ENCODE data around the gene MRPL11.
"Not testable (repeated sequence)": the region's sequence is repeated elsewhere in the genome, so short reads cannot be mapped to it uniquely, and the experiment has no call there.

MRPL11 gene

GRCh38 chr11:66447012-66447411 lies 8.4 kb upstream of the MRPL11 start:
- Histone ChIP-seq H3K27me3 (replicated peaks) (peaks cover 2% of the 10 kb centered on the region), H3K36me3 (replicated peaks) (no peaks in the 10 kb centered on the region), H3K4me3 (ENCODE audit: low read depth, low read length) (no peak overlapping the region), H3K27ac (no peak overlapping the region)
- TF ChIP-seq CTCF (IDR thresholded peaks at IDR 0.05; ENCODE audit: low read depth, low read length, missing control alignments), result no peak
- DNase-seq, result no peak
- in situ Hi-C loops (cut with HindIII; ENCODE audit: low pct_ligation_motif_present, low sequenced_read_pairs), result no loop called here

GRCh38 chr11:66443602-66444001 lies 5.0 kb upstream of the MRPL11 start:
- no peak for TF ChIP-seq CTCF (IDR thresholded peaks at IDR 0.05; ENCODE audit: low read depth, low read length, missing control alignments)
- Histone ChIP-seq H3K4me3 (ENCODE audit: low read depth, low read length) (no peak overlapping the region), H3K27ac (no peak overlapping the region), H3K36me3 (replicated peaks) (no peaks in the 10 kb centered on the region), H3K27me3 (replicated peaks) (no peaks in the 10 kb centered on the region)
- in situ Hi-C loops (cut with HindIII; ENCODE audit: low pct_ligation_motif_present, low sequenced_read_pairs), result no loop called here
- DNase-seq, result peak; percentile 40

GRCh38 chr11:66440940-66441282 lies 2.3 kb upstream of the MRPL11 start:
- H3K27ac ChIP-seq; in situ Hi-C loops (cut with HindIII; ENCODE audit: low pct_ligation_motif_present, low sequenced_read_pairs); H3K27me3 ChIP-seq (replicated peaks); DNase-seq; H3K4me3 ChIP-seq (ENCODE audit: low read depth, low read length): not testable (repeated sequence)
- H3K36me3 ChIP-seq (replicated peaks), result peaks cover 11% of the 10 kb centered on the region

- in situ Hi-C loops (cut with HindIII; ENCODE audit: low pct_ligation_motif_present, low sequenced_read_pairs), result not testable (repeated sequence)
Measured at GRCh38 chr11:66440101-66440939, 1.7 kb upstream of the MRPL11 start.

GRCh38 chr11:66437979-66438503 lies 607 bp downstream of the MRPL11 start:
- no peak for DNase-seq
- in situ Hi-C loops (cut with HindIII; ENCODE audit: low pct_ligation_motif_present, low sequenced_read_pairs), result no loop called here
- Histone ChIP-seq H3K27me3 (replicated peaks) (no peaks in the 10 kb centered on the region), H3K4me3 (ENCODE audit: low read depth, low read length) (peak overlapping the region; percentile 92), H3K36me3 (replicated peaks) (peaks cover 14% of the 10 kb centered on the region), H3K27ac (peak overlapping the region; percentile 82)
- TF ChIP-seq CTCF (IDR thresholded peaks at IDR 0.05; ENCODE audit: low read depth, low read length, missing control alignments), result no peak

More at GRCh38 chr11:66440101-66440939, 1.7 kb upstream of the MRPL11 start:
- H3K4me3 ChIP-seq (ENCODE audit: low read depth, low read length); H3K27me3 ChIP-seq (replicated peaks); H3K27ac ChIP-seq; DNase-seq: not testable (repeated sequence)
- H3K36me3 ChIP-seq (replicated peaks), result peaks cover 14% of the 10 kb centered on the region

- in situ Hi-C loops (cut with HindIII; ENCODE audit: low pct_ligation_motif_present, low sequenced_read_pairs), result no loop called here
- Histone ChIP-seq H3K36me3 (replicated peaks) (peaks cover 14% of the 10 kb centered on the region), H3K27ac (no peak overlapping the region), H3K4me3 (ENCODE audit: low read depth, low read length) (no peak overlapping the region), H3K27me3 (replicated peaks) (no peaks in the 10 kb centered on the region)
- DNase-seq, result no peak
- TF ChIP-seq CTCF (IDR thresholded peaks at IDR 0.05; ENCODE audit: low read depth, low read length, missing control alignments), result no peak
Measured at GRCh38 chr11:66432597-66432996, 6.1 kb downstream of the MRPL11 start.

GRCh38 chr11:66431871-66432329 lies 6.7 kb downstream of the MRPL11 start:
- DNase-seq; in situ Hi-C loops (cut with HindIII; ENCODE audit: low pct_ligation_motif_present, low sequenced_read_pairs); H3K4me3 ChIP-seq (ENCODE audit: low read depth, low read length): not testable (repeated sequence)

GRCh38 chr11:66431287-66431686 lies 7.4 kb downstream of the MRPL11 start:
- DNase-seq; H3K36me3 ChIP-seq (replicated peaks); H3K27me3 ChIP-seq (replicated peaks); H3K4me3 ChIP-seq (ENCODE audit: low read depth, low read length); in situ Hi-C loops (cut with HindIII; ENCODE audit: low pct_ligation_motif_present, low sequenced_read_pairs); H3K27ac ChIP-seq: not testable (repeated sequence)

More at GRCh38 chr11:66431871-66432329, 6.7 kb downstream of the MRPL11 start:
- H3K36me3 ChIP-seq (replicated peaks), result peaks cover 13% of the 10 kb centered on the region
- not testable (repeated sequence) for H3K27ac ChIP-seq; H3K27me3 ChIP-seq (replicated peaks)

Data from brain microvascular endothelial cell (primary cell).